OCI-LY7 (cell line): Measurements from ENCODE around the gene MBLAC1.

Experiments
- EZH2phosphoT487 ChIP-seq: fragments of 200-600 bp; sonication (generic); IDR thresholded peaks from 2 replicates; pipeline ENCODE4 v1.6.1; 2018; ENCODE audit warnings: low read depth, borderline replicate concordance, mild to moderate bottlenecking, mixed run types, antibody characterized with exemption, low read length, moderate library complexity, mixed read lengths
- TF ChIP-seq, protein P1 (sequence below): fragments of 200-600 bp; sonication (generic); conservative IDR thresholded peaks from 2 replicates; pipeline ENCODE4 v1.5.1; 2014; ENCODE audit warnings: mild to moderate bottlenecking, antibody characterized with exemption, low read length, moderate library complexity, mixed read lengths

DNA sequence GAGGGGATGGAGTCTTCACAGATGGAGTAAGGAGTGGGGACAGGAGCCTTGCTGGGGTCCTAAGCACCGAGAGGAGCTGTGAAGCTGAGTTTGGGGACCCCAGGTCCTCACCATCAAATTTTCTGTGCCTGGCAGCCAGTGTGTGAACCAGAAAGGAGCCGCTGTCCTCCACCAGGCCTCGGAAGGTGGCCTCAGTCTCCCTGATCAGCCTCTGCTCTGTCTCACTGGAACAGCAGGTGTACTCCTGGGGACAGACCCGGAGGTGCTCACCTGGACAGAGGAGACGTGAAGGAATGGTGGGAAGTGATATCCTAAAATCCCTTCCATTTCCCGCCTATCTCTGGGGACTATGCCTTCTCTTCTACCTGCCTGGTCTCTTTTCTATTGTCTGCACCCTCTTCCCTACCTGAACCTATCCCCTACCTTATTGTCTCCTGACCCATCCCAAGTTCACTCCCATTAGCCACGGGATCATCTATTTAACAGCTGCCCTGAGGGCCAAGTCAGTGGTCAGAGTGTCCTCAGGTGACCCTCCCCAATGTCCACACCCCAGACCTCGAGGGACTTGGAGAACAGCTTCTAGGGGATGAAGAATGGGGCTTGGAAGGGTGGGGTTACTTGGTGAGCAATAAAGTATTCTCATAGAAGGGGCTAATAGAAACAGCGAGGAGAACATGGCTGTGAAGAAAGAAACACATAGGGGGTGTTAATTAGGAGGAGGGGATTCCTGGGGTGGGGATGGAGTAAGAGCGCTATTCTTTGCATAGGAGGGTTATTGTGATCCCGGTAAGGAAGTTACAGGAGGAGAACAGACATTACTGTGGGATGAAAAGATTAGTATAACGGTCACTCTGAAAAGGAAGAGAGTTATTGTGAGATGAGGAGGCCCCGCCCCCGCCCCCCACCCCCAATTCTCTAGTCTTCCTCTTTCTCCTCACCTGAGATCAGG lies 49.6 kb downstream of the MBLAC1 start:
- TF ChIP-seq, protein P1, sequence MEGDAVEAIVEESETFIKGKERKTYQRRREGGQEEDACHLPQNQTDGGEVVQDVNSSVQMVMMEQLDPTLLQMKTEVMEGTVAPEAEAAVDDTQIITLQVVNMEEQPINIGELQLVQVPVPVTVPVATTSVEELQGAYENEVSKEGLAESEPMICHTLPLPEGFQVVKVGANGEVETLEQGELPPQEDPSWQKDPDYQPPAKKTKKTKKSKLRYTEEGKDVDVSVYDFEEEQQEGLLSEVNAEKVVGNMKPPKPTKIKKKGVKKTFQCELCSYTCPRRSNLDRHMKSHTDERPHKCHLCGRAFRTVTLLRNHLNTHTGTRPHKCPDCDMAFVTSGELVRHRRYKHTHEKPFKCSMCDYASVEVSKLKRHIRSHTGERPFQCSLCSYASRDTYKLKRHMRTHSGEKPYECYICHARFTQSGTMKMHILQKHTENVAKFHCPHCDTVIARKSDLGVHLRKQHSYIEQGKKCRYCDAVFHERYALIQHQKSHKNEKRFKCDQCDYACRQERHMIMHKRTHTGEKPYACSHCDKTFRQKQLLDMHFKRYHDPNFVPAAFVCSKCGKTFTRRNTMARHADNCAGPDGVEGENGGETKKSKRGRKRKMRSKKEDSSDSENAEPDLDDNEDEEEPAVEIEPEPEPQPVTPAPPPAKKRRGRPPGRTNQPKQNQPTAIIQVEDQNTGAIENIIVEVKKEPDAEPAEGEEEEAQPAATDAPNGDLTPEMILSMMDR = no peak
- TF ChIP-seq EZH2phosphoT487 = no peak
